ENCODE data around the gene TARP.

Gene TARP

DNA sequence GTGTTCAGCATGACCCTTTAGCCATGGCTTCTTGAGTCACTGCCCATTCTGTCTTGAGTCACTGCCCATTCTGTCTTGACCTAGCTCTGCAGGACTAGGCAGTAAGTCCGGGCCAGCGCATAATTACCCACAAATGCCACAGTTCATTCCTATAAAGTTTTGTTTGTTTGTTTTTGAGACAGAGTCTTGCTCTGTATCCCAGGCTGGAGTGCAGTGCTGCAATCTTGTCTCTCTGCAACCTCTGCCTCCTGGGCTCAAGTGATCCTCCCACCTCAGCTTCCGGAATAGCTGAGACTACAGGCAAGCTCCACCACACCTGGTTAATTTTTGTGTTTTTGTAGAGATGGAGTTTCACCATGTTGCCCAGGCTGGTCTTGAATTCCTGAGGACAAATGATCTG, 32.7 kb upstream of the TARP start:
- no peak overlapping the region for H3K4me3 ChIP-seq (ENCODE audit: low read length in 2 of 2)
- Mint-ChIP-seq H3K4me3 (peak overlapping the region; percentile 36 to 82 (median 68)), H3K4me1 (peaks cover 0 to 27% (median 7%) of the 10 kb centered on the region in 4 donors), H3K27ac (peak overlapping the region; percentile 57 to 97 (median 95)), H3K9me3 (no peaks in the 10 kb centered on the region), H3K36me3 (no peaks in the 10 kb centered on the region), H3K27me3 (no peaks in the 10 kb centered on the region)
- peak in 1 of 5 donors; percentile 53 for DNase-seq
- POLR2A ChIA-PET (ENCODE audit: partially characterized antibody): interaction anchor here (3.3 kb wide), 1 partner anchor 12 kb away, joined by 11 read pairs; no protein-coding TSS in a partner anchor
- CTCF ChIA-PET (ENCODE audit: partially characterized antibody): interaction anchor here (2.3 kb wide), 1 partner anchor 90 kb away, joined by 7 read pairs; no protein-coding TSS in a partner anchor
- no peaks in the 10 kb centered on the region for H3K36me3 ChIP-seq (ENCODE audit: insufficient read depth, low read length)
- no peak overlapping the region for H3K27ac ChIP-seq (ENCODE audit: low read depth, low read length)
- peaks cover 35% of the 10 kb centered on the region for H3K4me1 ChIP-seq (ENCODE audit: insufficient read depth, low read length)
- H3K27me3 ChIP-seq (ENCODE audit: insufficient read depth, low read length): no peaks in the 10 kb centered on the region
- H3K9me3 ChIP-seq (ENCODE audit: control insufficient read depth in 1 of 2, low read length in 2 of 2): no peaks in the 10 kb centered on the region
- intact Hi-C loops (cut with micrococcal nuclease): no loop called here

DNA sequence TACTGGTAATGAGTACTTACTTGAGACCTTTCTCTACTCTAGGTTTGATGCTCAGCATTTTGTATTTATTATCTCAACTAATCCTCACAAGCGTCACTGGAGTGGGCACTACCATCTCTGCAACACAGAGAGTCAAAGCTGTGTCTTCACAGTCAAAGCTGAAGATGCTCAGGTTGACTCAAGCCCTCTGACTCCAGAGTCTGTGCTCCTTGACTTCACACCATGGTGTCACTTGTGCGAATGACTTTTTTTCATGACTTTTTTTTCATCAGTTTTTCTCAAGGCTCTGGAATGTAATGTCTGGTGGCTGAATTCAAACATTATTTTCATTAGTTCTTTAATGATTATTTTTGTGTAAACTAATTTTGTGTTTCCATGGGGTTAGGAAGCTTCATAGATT, 30.4 kb upstream of the TARP start:
- no peaks in the 10 kb centered on the region for H3K27me3 Mint-ChIP-seq
- Histone ChIP-seq H3K27me3 (ENCODE audit: insufficient read depth, low read length) (no peaks in the 10 kb centered on the region), H3K4me3 (ENCODE audit: low read length in 2 of 2) (no peak overlapping the region), H3K9me3 (ENCODE audit: control insufficient read depth in 1 of 2, low read length in 2 of 2) (no peaks in the 10 kb centered on the region), H3K4me1 (ENCODE audit: insufficient read depth, low read length) (peaks cover 18% of the 10 kb centered on the region), H3K36me3 (ENCODE audit: insufficient read depth, low read length) (no peaks in the 10 kb centered on the region), H3K27ac (ENCODE audit: low read depth, low read length) (no peak overlapping the region)
- H3K4me1 Mint-ChIP-seq: peaks cover 0 to 18% (median 6%) of the 10 kb centered on the region in 4 donors
- H3K27ac Mint-ChIP-seq: peak overlapping the region in 6 of 7 donors; percentile 57 to 94 (median 80)
- no peaks in the 10 kb centered on the region for H3K9me3 Mint-ChIP-seq
- intact Hi-C loops (cut with micrococcal nuclease): loop anchor here (2.0 to 5.0 kb wide), 2 partner anchors 15 to 42 kb away; no protein-coding TSS in a partner anchor
- no peak for DNase-seq
- no peaks in the 10 kb centered on the region for H3K36me3 Mint-ChIP-seq
- peak overlapping the region; percentile 79 to 88 (median 84) for H3K4me3 Mint-ChIP-seq
- POLR2A ChIA-PET (ENCODE audit: partially characterized antibody): interaction anchor here (1.0 to 1.1 kb wide), 2 partner anchors 11 to 71 kb away, joined by 3 read pairs; no protein-coding TSS in a partner anchor
- CTCF ChIA-PET (ENCODE audit: partially characterized antibody): interaction anchor here (1.6 kb wide), 1 partner anchor 14 kb away, joined by 6 read pairs; no protein-coding TSS in a partner anchor

DNA sequence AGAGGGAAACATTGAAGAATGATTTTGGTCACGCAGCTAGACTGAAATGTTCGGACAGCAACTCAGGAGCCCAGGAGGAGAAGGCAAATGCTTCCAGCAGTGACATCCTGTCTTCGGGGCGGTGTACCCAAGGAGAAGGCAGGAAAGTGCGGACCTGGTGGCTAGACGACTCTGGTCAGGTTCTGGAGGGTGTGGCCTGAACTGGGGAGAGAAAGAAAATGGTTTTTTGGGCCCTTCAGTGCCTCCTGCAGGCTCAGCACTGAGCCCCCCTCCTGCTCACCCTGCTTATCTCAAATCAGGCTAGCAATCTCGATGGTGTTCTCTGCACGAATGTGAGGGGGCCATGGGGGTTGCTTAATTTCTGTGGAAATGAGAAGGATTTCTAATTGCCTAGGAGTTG, 26.7 kb upstream of the TARP start:
- CTCF ChIA-PET (ENCODE audit: partially characterized antibody): interaction anchor here (1.1 kb wide), 1 partner anchor 30 kb away, joined by 4 read pairs; no protein-coding TSS in a partner anchor
- Histone ChIP-seq H3K4me1 (ENCODE audit: insufficient read depth, low read length) (no peaks in the 10 kb centered on the region), H3K4me3 (ENCODE audit: low read length in 2 of 2) (no peak overlapping the region), H3K27ac (ENCODE audit: low read depth, low read length) (peak overlapping the region; percentile 15), H3K9me3 (ENCODE audit: control insufficient read depth in 1 of 2, low read length in 2 of 2) (no peaks in the 10 kb centered on the region), H3K36me3 (ENCODE audit: insufficient read depth, low read length) (no peaks in the 10 kb centered on the region), H3K27me3 (ENCODE audit: insufficient read depth, low read length) (no peaks in the 10 kb centered on the region)
- no peaks in the 10 kb centered on the region for H3K36me3 Mint-ChIP-seq
- H3K27ac Mint-ChIP-seq: peak overlapping the region in 5 of 7 donors; percentile 60 to 81 (median 66)
- no peaks in the 10 kb centered on the region for H3K27me3 Mint-ChIP-seq
- intact Hi-C loops (cut with micrococcal nuclease): loop anchor here (2.0 to 5.0 kb wide), 2 partner anchors 27 to 38 kb away; partner anchors contain the start of gene TARP
- peaks cover 0 to 7% (median 2%) of the 10 kb centered on the region in 4 donors for H3K4me1 Mint-ChIP-seq
- no peaks in the 10 kb centered on the region for H3K9me3 Mint-ChIP-seq
- DNase-seq: no peak
- POLR2A ChIA-PET (ENCODE audit: partially characterized antibody): interaction anchor here (1.2 kb wide), 1 partner anchor 25 kb away, joined by 5 read pairs; no protein-coding TSS in a partner anchor
- H3K4me3 Mint-ChIP-seq: peak overlapping the region; percentile 76 to 89 (median 86)

DNA sequence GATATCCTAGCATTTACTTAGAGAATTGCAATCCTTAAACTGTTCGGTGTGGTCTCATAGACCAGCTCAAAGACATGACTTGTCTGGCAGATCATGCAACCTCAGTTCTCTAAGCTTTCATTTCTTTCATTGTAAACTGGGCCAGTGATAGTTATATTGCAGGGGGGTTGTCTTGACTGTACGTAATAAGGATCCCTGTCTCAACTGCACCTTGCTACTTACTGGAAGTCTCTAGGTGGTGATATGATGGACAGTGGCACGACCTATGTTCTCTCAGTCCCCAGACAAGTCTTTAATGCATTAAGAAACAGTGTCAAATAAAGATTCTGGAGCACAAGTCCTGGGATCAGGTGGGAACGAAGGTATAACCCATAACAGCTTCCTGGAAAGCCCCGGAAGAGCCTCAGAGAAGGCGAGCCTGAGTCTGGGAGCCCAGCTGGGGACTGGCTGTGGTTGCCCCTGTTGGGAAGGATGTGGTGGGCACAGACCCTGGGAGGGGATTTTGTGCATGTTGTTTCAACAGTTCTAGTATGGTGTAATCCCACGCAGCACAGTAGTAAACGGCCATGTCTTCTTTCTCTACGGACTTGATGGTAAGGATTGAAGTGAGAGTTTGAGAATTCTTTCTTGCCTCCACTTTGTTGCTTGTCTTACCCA, 26.0 kb upstream of the TARP start:
- CTCF ChIA-PET (ENCODE audit: partially characterized antibody): no interaction called here
- Mint-ChIP-seq H3K27ac (peak overlapping the region in 4 of 7 donors; percentile 47 to 70 (median 63)), H3K36me3 (no peaks in the 10 kb centered on the region), H3K4me1 (no peaks in the 10 kb centered on the region), H3K4me3 (peak overlapping the region; percentile 76 to 89 (median 86)), H3K27me3 (no peaks in the 10 kb centered on the region), H3K9me3 (no peaks in the 10 kb centered on the region)
- intact Hi-C loops (cut with micrococcal nuclease): no loop called here
- POLR2A ChIA-PET (ENCODE audit: partially characterized antibody): interaction anchor here (1.1 to 1.2 kb wide), 2 partner anchors 25 to 62 kb away, joined by 3 to 5 read pairs; no protein-coding TSS in a partner anchor
- no peak for DNase-seq
- Histone ChIP-seq H3K4me1 (ENCODE audit: insufficient read depth, low read length) (no peaks in the 10 kb centered on the region), H3K36me3 (ENCODE audit: insufficient read depth, low read length) (no peaks in the 10 kb centered on the region), H3K4me3 (ENCODE audit: low read length in 2 of 2) (no peak overlapping the region), H3K9me3 (ENCODE audit: control insufficient read depth in 1 of 2, low read length in 2 of 2) (no peaks in the 10 kb centered on the region), H3K27me3 (ENCODE audit: insufficient read depth, low read length) (no peaks in the 10 kb centered on the region), H3K27ac (ENCODE audit: low read depth, low read length) (no peak overlapping the region)

DNA sequence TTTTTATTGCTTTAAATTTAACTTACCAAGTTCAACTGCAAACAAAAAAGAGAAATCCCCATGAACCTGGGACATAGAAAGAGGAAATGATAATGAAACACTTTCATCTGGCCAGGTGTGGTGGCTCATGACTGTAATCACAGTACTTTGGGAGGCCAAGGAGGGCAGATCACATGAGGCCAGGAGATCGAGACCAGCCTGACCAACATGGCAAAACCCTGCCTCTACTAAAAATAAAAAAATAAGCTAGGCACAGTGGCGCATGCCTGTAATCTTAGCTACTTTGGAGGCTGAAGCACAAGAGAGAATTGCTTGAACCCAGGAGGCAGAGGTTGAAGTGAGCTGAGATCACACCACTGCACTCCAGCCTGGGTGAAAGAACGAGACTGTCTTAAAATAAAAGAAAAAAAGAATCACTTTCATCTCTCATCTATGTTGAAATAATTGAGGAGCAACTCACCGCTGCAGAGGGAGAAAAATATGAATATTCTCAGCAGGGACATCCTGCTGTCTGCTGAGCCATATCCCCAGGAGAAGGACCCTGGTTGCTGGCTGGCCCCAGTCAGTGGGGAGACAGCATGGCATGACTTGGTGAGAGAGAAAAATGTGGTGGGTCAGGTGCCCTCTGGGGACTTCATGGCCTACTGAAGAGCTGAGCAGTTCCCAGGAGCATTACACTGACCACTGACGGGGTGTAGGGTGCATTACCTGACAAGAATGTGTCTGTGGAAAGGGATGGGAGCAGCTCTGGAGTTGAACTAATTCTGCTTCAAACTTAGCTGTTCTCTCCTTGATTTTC, 22.8 kb upstream of the TARP start:
- no peaks in the 10 kb centered on the region for H3K27me3 Mint-ChIP-seq
- H3K9me3 ChIP-seq (ENCODE audit: control insufficient read depth in 1 of 2, low read length in 2 of 2): no peaks in the 10 kb centered on the region
- CTCF ChIA-PET (ENCODE audit: partially characterized antibody): no interaction called here
- no peak overlapping the region for H3K4me3 Mint-ChIP-seq
- no peaks in the 10 kb centered on the region for H3K36me3 ChIP-seq (ENCODE audit: insufficient read depth, low read length)
- H3K27ac ChIP-seq (ENCODE audit: low read depth, low read length): no peak overlapping the region
- no peaks in the 10 kb centered on the region for H3K27me3 ChIP-seq (ENCODE audit: insufficient read depth, low read length)
- POLR2A ChIA-PET (ENCODE audit: partially characterized antibody): no interaction called here
- no peaks in the 10 kb centered on the region for H3K4me1 ChIP-seq (ENCODE audit: insufficient read depth, low read length)
- no peak overlapping the region for H3K27ac Mint-ChIP-seq
- no peak for DNase-seq
- no peaks in the 10 kb centered on the region for H3K4me1 Mint-ChIP-seq
- no peak overlapping the region for H3K4me3 ChIP-seq (ENCODE audit: low read length in 2 of 2)
- intact Hi-C loops (cut with micrococcal nuclease): no loop called here
- no peaks in the 10 kb centered on the region for H3K9me3 Mint-ChIP-seq
- no peaks in the 10 kb centered on the region for H3K36me3 Mint-ChIP-seq

DNA sequence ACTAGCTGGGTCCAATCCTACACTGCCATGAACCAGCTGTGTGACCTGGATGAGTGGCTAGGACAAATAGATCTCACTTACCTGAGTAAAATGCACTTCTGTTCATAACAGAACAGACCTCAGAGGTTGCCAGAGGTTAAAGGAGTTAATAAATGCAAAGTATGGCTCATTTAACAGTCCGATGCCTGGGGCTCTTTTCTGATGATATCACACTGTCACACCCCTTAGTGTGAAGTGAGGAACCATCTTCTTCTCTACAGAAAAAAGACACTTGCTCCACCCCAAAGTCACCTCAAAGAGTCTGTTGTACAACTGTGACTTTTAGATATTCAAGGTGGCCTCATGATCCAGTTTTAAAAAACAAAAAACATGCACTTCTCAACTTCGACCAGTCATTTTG, 21.5 kb upstream of the TARP start:
- no peaks in the 10 kb centered on the region for H3K9me3 ChIP-seq (ENCODE audit: control insufficient read depth in 1 of 2, low read length in 2 of 2)
- no peaks in the 10 kb centered on the region for H3K4me1 Mint-ChIP-seq
- no peaks in the 10 kb centered on the region for H3K36me3 ChIP-seq (ENCODE audit: insufficient read depth, low read length)
- H3K27ac Mint-ChIP-seq: no peak overlapping the region
- no peaks in the 10 kb centered on the region for H3K9me3 Mint-ChIP-seq
- no peak overlapping the region for H3K4me3 Mint-ChIP-seq
- H3K27ac ChIP-seq (ENCODE audit: low read depth, low read length): no peak overlapping the region
- CTCF ChIA-PET (ENCODE audit: partially characterized antibody): no interaction called here
- no peaks in the 10 kb centered on the region for H3K27me3 Mint-ChIP-seq
- H3K36me3 Mint-ChIP-seq: no peaks in the 10 kb centered on the region
- no peak for DNase-seq
- intact Hi-C loops (cut with micrococcal nuclease): no loop called here
- POLR2A ChIA-PET (ENCODE audit: partially characterized antibody): no interaction called here
- H3K4me3 ChIP-seq (ENCODE audit: low read length in 2 of 2): no peak overlapping the region
- H3K27me3 ChIP-seq (ENCODE audit: insufficient read depth, low read length): no peaks in the 10 kb centered on the region
- H3K4me1 ChIP-seq (ENCODE audit: insufficient read depth, low read length): no peaks in the 10 kb centered on the region

DNA sequence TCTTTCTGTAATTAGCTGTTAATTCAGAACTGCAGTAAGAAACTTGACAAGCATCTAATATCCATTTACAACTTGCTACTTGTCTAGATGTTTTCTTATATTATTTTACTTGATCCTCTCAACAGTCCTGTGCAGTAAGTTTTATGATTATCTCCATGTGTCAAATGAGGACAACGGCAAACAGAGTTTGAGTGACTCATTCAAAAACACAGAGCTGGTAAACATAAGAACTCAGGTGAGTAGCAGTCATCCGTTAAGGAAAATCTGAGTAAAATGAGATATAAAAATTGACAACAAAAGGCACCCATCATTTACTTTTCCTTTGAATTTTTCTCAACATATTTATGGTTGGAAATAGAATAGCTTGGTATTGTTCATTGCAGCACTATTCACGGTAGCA, 19.0 kb upstream of the TARP start:
- Mint-ChIP-seq H3K9me3 (no peaks in the 10 kb centered on the region), H3K4me3 (no peak overlapping the region), H3K27ac (no peak overlapping the region), H3K4me1 (no peaks in the 10 kb centered on the region), H3K36me3 (no peaks in the 10 kb centered on the region), H3K27me3 (no peaks in the 10 kb centered on the region)
- no peaks in the 10 kb centered on the region for H3K36me3 ChIP-seq (ENCODE audit: insufficient read depth, low read length)
- H3K27ac ChIP-seq (ENCODE audit: low read depth, low read length): no peak overlapping the region
- no peaks in the 10 kb centered on the region for H3K9me3 ChIP-seq (ENCODE audit: control insufficient read depth in 1 of 2, low read length in 2 of 2)
- H3K27me3 ChIP-seq (ENCODE audit: insufficient read depth, low read length): no peaks in the 10 kb centered on the region
- ChIA-PET CTCF (ENCODE audit: partially characterized antibody) (no interaction called here), POLR2A (ENCODE audit: partially characterized antibody) (no interaction called here)
- H3K4me3 ChIP-seq (ENCODE audit: low read length in 2 of 2): no peak overlapping the region
- intact Hi-C loops (cut with micrococcal nuclease): no loop called here
- H3K4me1 ChIP-seq (ENCODE audit: insufficient read depth, low read length): no peaks in the 10 kb centered on the region
- DNase-seq: no peak
